Islet precursor cell (in vitro differentiated cells): Measurements from ENCODE around the gene PTPRG.
"Not testable (repeated sequence)": the region's sequence is repeated elsewhere in the genome, so short reads cannot be mapped to it uniquely, and the experiment has no call there.

ENCODE experiments used
- DNase-seq: peaks from one replicate; pipeline ENCODE4 v3.0.0-alpha.2; 2018

Gene PTPRG

GRCh38 chr3:61561374-61562041 lies at the start of gene PTPRG:
TSS of gene PTPRG (plus strand) at chr3:61561571. CDS start at chr3:61562288, 717 bp downstream.
- peak; percentile 94 for DNase-seq

- DNase-seq: no peak
These were observed 42.8 kb upstream of the PTPRG start for GRCh38 chr3:61518590-61518989.

GRCh38 chr3:61520966-61521628 lies 40.3 kb upstream of the PTPRG start:
- DNase-seq: no peak

- peak; percentile 62 for DNase-seq
These were observed 39.3 kb upstream of the PTPRG start for GRCh38 chr3:61522060-61522459.

- no peak for DNase-seq
These were observed 38.7 kb upstream of the PTPRG start for GRCh38 chr3:61522626-61523025.

GRCh38 chr3:61524933-61525332 lies 36.4 kb upstream of the PTPRG start:
- DNase-seq: no peak

- no peak for DNase-seq
These were observed 35.1 kb upstream of the PTPRG start for GRCh38 chr3:61526308-61526707.

GRCh38 chr3:61527011-61527410 lies 34.4 kb upstream of the PTPRG start:
- DNase-seq: no peak

GRCh38 chr3:61530355-61530754 lies 31.0 kb upstream of the PTPRG start:
- no peak for DNase-seq

GRCh38 chr3:61531528-61531927 lies 29.8 kb upstream of the PTPRG start:
- no peak for DNase-seq

GRCh38 chr3:61532739-61533500 lies 28.5 kb upstream of the PTPRG start:
- DNase-seq: no peak

- no peak for DNase-seq
These were observed 25.5 kb upstream of the PTPRG start for GRCh38 chr3:61535826-61536225.

- DNase-seq: no peak
These were observed 24.0 kb upstream of the PTPRG start for GRCh38 chr3:61537366-61537765.

- no peak for DNase-seq
These were observed 22.9 kb upstream of the PTPRG start for GRCh38 chr3:61538486-61538885.

- DNase-seq: no peak
These were observed 19.7 kb upstream of the PTPRG start for GRCh38 chr3:61541694-61542093.

- DNase-seq: no peak
These were observed 15.7 kb upstream of the PTPRG start for GRCh38 chr3:61545716-61546115.

GRCh38 chr3:61547625-61548024 lies 13.7 kb upstream of the PTPRG start:
- DNase-seq: no peak

- DNase-seq: not testable (repeated sequence)
These were observed 8.7 kb upstream of the PTPRG start for GRCh38 chr3:61552704-61553103.

- no peak for DNase-seq
These were observed 2.1 kb upstream of the PTPRG start for GRCh38 chr3:61559136-61559731.

GRCh38 chr3:61560517-61561373 lies 626 bp upstream of the PTPRG start:
- DNase-seq: peak; percentile 89

- DNase-seq: no peak
These were observed 810 bp downstream of the PTPRG start for GRCh38 chr3:61562042-61562720.
